Stimulated activated naive B cell treated with anti-CD40 and anti-IgM and Interleukin-4, amounts not matched to agents 10 μg/mL and 1 μg/mL and 100 μg/mL, for 72 hours (primary cell): ENCODE data around the gene P3H4.

ENCODE experiments used
- ATAC-seq, 2 donors: fragments of 150-1000 bp; cut with Tn5 transposase; replicated peaks; 2 replicates each; pipeline ENCODE4 v1.10.0; 2021; ENCODE audit warnings: moderate library complexity in 1 of 2
- DNase-seq: peaks from one replicate; pipeline ENCODE4 v3.0.0; 2021
- H3K27ac Mint-ChIP-seq: one replicate; pipeline ENCODE4 v1.8.0; 2022; ENCODE audit warnings: mild to moderate bottlenecking, mixed read lengths
- H3K27me3 Mint-ChIP-seq, 2 donors: one replicate each; pipeline ENCODE4 v1.8.0; 2022; ENCODE audit warnings: mixed read lengths in 2 of 2
- H3K36me3 Mint-ChIP-seq, 2 donors: one replicate each; pipeline ENCODE4 v1.8.0; 2022; ENCODE audit warnings: mixed read lengths in 2 of 2, mild to moderate bottlenecking in 1 of 2
- H3K4me1 Mint-ChIP-seq, 2 donors: one replicate each; pipeline ENCODE4 v1.8.0; 2022; ENCODE audit warnings: mixed read lengths in 2 of 2, mild to moderate bottlenecking in 1 of 2
- H3K4me3 Mint-ChIP-seq, 2 donors: one replicate each; pipeline ENCODE4 v1.8.0; 2022; ENCODE audit warnings: mild to moderate bottlenecking in 2 of 2, mixed read lengths in 2 of 2, moderate library complexity in 1 of 2
- H3K9me3 Mint-ChIP-seq, 2 donors: one replicate each; pipeline ENCODE4 v1.8.0; 2022; ENCODE audit warnings: mixed read lengths in 2 of 2, mild to moderate bottlenecking in 1 of 2

Gene P3H4

GRCh38 chr17:41762391-41762790, 49.4 kb downstream of the P3H4 start:
- no peak for DNase-seq
- no peak overlapping the region for H3K4me3 Mint-ChIP-seq
- H3K4me1 Mint-ChIP-seq, result peaks cover 9 to 11% of the 10 kb centered on the region in 2 donors
- no peaks in the 10 kb centered on the region for H3K27me3 Mint-ChIP-seq
- no peak for ATAC-seq
- H3K36me3 Mint-ChIP-seq, result peaks cover 6 to 41% of the 10 kb centered on the region in 2 donors
- no peaks in the 10 kb centered on the region for H3K9me3 Mint-ChIP-seq
- H3K27ac Mint-ChIP-seq, result no peak overlapping the region

GRCh38 chr17:41760878-41761277, 50.9 kb downstream of the P3H4 start:
- ATAC-seq, result peak; percentile 61 to 91
- peaks cover 9 to 11% of the 10 kb centered on the region in 2 donors for H3K4me1 Mint-ChIP-seq
- H3K36me3 Mint-ChIP-seq, result peaks cover 3 to 30% of the 10 kb centered on the region in 2 donors
- H3K27ac Mint-ChIP-seq, result peak overlapping the region; percentile 67
- no peaks in the 10 kb centered on the region for H3K27me3 Mint-ChIP-seq
- no peak for DNase-seq
- H3K4me3 Mint-ChIP-seq, result peak overlapping the region in 1 of 2 donors; percentile 4
- H3K9me3 Mint-ChIP-seq, result no peaks in the 10 kb centered on the region

- DNase-seq, result no peak
- Mint-ChIP-seq H3K9me3 (no peaks in the 10 kb centered on the region), H3K27ac (no peak overlapping the region), H3K27me3 (no peaks in the 10 kb centered on the region), H3K36me3 (peaks cover 7 to 31% of the 10 kb centered on the region in 2 donors), H3K4me3 (no peak overlapping the region), H3K4me1 (peaks cover 9 to 11% of the 10 kb centered on the region in 2 donors)
- ATAC-seq, result no peak
Observed at GRCh38 chr17:41758601-41759000, 53.1 kb downstream of the P3H4 start.

GRCh38 chr17:41754066-41754465, 57.7 kb downstream of the P3H4 start:
- Mint-ChIP-seq H3K9me3 (no peaks in the 10 kb centered on the region), H3K4me1 (no peaks in the 10 kb centered on the region), H3K27ac (no peak overlapping the region), H3K27me3 (no peaks in the 10 kb centered on the region), H3K36me3 (peaks cover 5 to 10% of the 10 kb centered on the region in 2 donors), H3K4me3 (no peak overlapping the region)
- ATAC-seq (no peak), DNase-seq (no peak)
